Motor neuron (in vitro differentiated cells): Measurements from ENCODE around the gene LDHAL6A. TPM values are rescaled to one million over a fixed set of nuclear protein-coding genes. Genes with fewer than 3 reads are reported as not detected.

Source experiments
- ATAC-seq, 8 experiments: fragments of 200-7000 bp; cut with Tn5 transposase; replicated peaks in 6 of 8; 2 replicates each; pipeline ENCODE4 v1.8.0; 2021; ENCODE audit warnings: mild to moderate bottlenecking in 8 of 8, moderate library complexity in 8 of 8
- H3K27ac ChIP-seq, 2 donors: fragments of 250-450 bp; sonication (Bioruptor Pico); 2 replicates each; pipeline ENCODE4 v1.9.0; 2021; ENCODE audit warnings: antibody characterized with exemption in 2 of 2, mild to moderate bottlenecking in 2 of 2, moderate library complexity in 1 of 2
- H3K4me1 ChIP-seq, 2 donors: fragments of 250-450 bp; sonication (Bioruptor Pico); replicated peaks in 1 of 2; 2 replicates each; pipeline ENCODE4 v1.6.1; 2021; ENCODE audit warnings: antibody characterized with exemption in 2 of 2, mild to moderate bottlenecking in 2 of 2, moderate library complexity in 1 of 2
- H3K4me3 ChIP-seq, 5 donors: fragments of 250-450 bp; sonication (Bioruptor Pico); 2 replicates each; pipeline ENCODE4 v1.9.0; 2021; ENCODE audit warnings: antibody characterized with exemption in 5 of 5, mild to moderate bottlenecking in 5 of 5, moderate library complexity in 4 of 5
- WGBS, 10 experiments: fragments of 450-650 bp; shearing (Covaris generic); methylation state at CpG; one replicate each; pipeline ENCODE4 v1.0.0; 2022; 5-methylcytosine and 5-hydroxymethylcytosine counted together
- in situ Hi-C, 9 experiments: fragments of 400-800 bp; cut with MboI; loops; one replicate each; pipeline ENCODE4 v1.15.0; 2021; ENCODE audit warnings: low sequenced_read_pairs in 9 of 9, low pct_unique_long_range_greater_than_20kb in 2 of 9; ENCODE audit not compliant: unreplicated experiment in 9 of 9
- total RNA-seq, 8 experiments: library from RNA; unstranded; fragments of 300-600 nt; gene quantifications; 2 replicates each; pipeline versions ENCODE4 v1.2.3 to v1.2.4, GENCODE V29; 2022

Gene LDHAL6A
- total RNA-seq, 8 experiments from 2014 or later: 0.09 to 0.91 (median 0.29) TPM

- Histone ChIP-seq H3K27ac (no peak overlapping the region), H3K4me1 (no peaks in the 10 kb centered on the region), H3K4me3 (no peak overlapping the region)
- in situ Hi-C loops: no loop called here
- 75 to 100% (median 92%) methylated on average over 1 to 5 of the region's 6 CpGs; no CpG with 5 or more reads in 4 of the 10 experiments for WGBS, 10 experiments
- no peak for ATAC-seq
These were observed 6.3 kb downstream of the LDHAL6A start for GRCh38 chr11:18461909-18462308.

- Histone ChIP-seq H3K4me3 (no peak overlapping the region), H3K27ac (no peak overlapping the region), H3K4me1 (no peaks in the 10 kb centered on the region)
- no peak for ATAC-seq
- in situ Hi-C loops: no loop called here
- 14 to 71% (median 56%) methylated on average over 1 of the region's 1 CpG; no CpG with 5 or more reads in 4 of the 10 experiments for WGBS, 10 experiments
These were observed 7.8 kb downstream of the LDHAL6A start for GRCh38 chr11:18463439-18463838.

DNA sequence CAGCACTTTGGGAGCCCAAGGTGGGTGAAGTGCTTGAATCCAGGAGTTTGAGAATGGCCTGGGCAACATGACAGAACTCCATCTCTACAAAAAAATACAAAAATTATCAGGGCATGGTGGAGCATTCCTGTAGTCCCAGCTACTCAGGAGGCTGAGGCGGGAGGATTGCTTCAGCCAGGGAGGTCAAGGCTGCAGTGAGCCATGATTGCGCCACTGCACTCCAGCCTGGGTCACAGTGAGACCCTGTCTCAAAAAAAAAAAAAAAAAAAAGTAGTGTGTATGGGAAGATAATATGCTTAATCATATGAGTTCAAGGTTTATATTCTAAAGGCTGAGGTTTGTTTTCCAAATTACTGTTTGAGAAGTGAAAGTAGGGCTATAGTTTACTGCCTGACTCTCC lies 10.7 kb downstream of the LDHAL6A start:
- in situ Hi-C loops: no loop called here
- WGBS, 10 experiments: 83 to 100% (median 100%) methylated on average over 1 to 2 of the region's 2 CpGs; no CpG with 5 or more reads in 5 of the 10 experiments
- ATAC-seq: no peak
- Histone ChIP-seq H3K4me3 (no peak overlapping the region), H3K27ac (no peak overlapping the region), H3K4me1 (no peaks in the 10 kb centered on the region)

- 82 to 100% (median 100%) methylated on average over 1 to 2 of the region's 2 CpGs; no CpG with 5 or more reads in 4 of the 10 experiments for WGBS, 10 experiments
- in situ Hi-C loops: no loop called here
- no peak overlapping the region for H3K4me3 ChIP-seq
- no peak overlapping the region for H3K27ac ChIP-seq
- no peaks in the 10 kb centered on the region for H3K4me1 ChIP-seq
- no peak for ATAC-seq
These were observed 12.4 kb downstream of the LDHAL6A start for GRCh38 chr11:18468059-18468458.

- in situ Hi-C loops: no loop called here
- WGBS, 10 experiments: 80 to 100% (median 92%) methylated on average over 2 to 7 of the region's 7 CpGs
- ATAC-seq: no peak
- H3K4me1 ChIP-seq: no peaks in the 10 kb centered on the region
- H3K27ac ChIP-seq: no peak overlapping the region
- H3K4me3 ChIP-seq: no peak overlapping the region
These were observed 13.3 kb downstream of the LDHAL6A start for GRCh38 chr11:18468961-18469360.

DNA sequence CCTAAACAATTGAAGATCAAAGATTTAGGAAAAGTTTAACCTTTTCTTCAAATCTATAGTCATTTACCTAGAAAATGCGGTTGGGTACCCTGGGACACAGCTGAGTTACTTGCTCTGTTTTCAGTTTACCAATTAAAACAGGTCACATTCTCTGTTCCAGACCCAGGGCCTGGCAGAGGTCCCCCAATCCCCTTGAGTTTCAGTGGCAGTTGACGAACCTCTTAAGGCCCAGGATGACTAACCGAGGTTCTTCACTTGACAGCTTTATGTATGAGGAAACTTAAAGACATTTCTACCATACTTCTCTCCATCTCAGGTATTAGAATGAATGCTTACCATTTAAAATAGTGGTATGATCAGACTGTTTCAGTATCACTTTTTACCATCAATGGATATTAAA lies 16.3 kb downstream of the LDHAL6A start:
- in situ Hi-C loops: no loop called here
- no peak overlapping the region for H3K4me3 ChIP-seq
- H3K4me1 ChIP-seq: no peaks in the 10 kb centered on the region
- WGBS, 10 experiments: 75 to 100% (median 95%) methylated on average over 3 of the region's 3 CpGs; no CpG with 5 or more reads in 2 of the 10 experiments
- ATAC-seq: no peak
- H3K27ac ChIP-seq: no peak overlapping the region

DNA sequence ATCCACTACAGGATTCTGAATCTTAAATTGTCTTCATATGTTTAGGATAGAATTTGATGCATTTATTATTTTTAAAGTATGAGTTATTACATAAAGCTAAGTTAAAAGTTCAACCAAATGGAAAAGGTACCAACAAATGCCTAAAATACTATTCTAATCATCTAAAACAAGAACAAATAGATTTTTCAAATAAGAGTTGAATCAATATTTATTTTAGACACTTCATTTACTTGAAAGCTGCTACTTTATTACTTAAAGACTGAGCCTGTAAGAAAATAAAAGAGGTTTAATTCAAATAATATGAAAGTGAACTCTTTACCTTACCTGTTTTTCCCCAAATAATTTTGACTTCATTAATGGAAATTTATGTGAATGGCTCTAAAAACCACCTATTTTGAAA lies 16.9 kb downstream of the LDHAL6A start:
- Histone ChIP-seq H3K27ac (no peak overlapping the region), H3K4me1 (no peaks in the 10 kb centered on the region), H3K4me3 (no peak overlapping the region)
- no peak for ATAC-seq
- in situ Hi-C loops: no loop called here

DNA sequence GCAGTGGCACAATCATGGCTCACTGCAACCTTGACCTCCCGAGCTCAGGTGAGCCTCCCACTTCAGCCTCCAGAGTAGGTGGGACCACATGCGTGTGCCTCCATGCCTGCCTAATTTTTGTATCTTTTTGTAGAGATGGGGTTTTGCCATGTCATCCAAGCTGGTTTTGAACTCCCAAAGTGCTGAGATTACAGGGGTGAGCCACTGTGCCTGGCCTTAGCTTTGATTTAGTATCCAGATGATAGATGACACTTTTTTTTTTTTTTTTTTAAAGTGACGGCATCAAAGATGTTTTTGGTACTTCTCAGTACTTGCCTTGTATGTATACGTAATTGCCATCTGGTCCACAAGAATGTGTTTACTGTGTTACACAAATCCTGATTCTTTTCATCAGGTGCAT lies 23.4 kb downstream of the LDHAL6A start:
- H3K4me1 ChIP-seq: no peaks in the 10 kb centered on the region
- in situ Hi-C loops: no loop called here
- 87 to 100% (median 100%) methylated on average over 1 to 3 of the region's 4 CpGs for WGBS, 10 experiments
- ATAC-seq: no peak
- no peak overlapping the region for H3K27ac ChIP-seq
- H3K4me3 ChIP-seq: no peak overlapping the region

- Histone ChIP-seq H3K4me3 (no peak overlapping the region), H3K4me1 (no peaks in the 10 kb centered on the region), H3K27ac (no peak overlapping the region)
- in situ Hi-C loops: no loop called here
- no peak for ATAC-seq
- 96 to 100% (median 100%) methylated on average over 1 to 5 of the region's 8 CpGs; no CpG with 5 or more reads in 4 of the 10 experiments for WGBS, 10 experiments
These were observed 30.4 kb downstream of the LDHAL6A start for GRCh38 chr11:18485913-18486528.

GRCh38 chr11:18490319-18490718 lies 34.7 kb downstream of the LDHAL6A start:
- Histone ChIP-seq H3K4me1 (no peaks in the 10 kb centered on the region), H3K27ac (no peak overlapping the region), H3K4me3 (no peak overlapping the region)
- no peak for ATAC-seq
- in situ Hi-C loops: no loop called here
- 20 to 100% (median 89%) methylated on average over 1 of the region's 1 CpG; no CpG with 5 or more reads in 3 of the 10 experiments for WGBS, 10 experiments

- ATAC-seq: no peak
- H3K4me3 ChIP-seq: no peak overlapping the region
- WGBS, 10 experiments: 64 to 97% (median 90%) methylated on average over 3 to 12 of the region's 15 CpGs; no CpG with 5 or more reads in 1 of the 10 experiments
These were observed 35.3 kb downstream of the LDHAL6A start for GRCh38 chr11:18490736-18491485.

DNA sequence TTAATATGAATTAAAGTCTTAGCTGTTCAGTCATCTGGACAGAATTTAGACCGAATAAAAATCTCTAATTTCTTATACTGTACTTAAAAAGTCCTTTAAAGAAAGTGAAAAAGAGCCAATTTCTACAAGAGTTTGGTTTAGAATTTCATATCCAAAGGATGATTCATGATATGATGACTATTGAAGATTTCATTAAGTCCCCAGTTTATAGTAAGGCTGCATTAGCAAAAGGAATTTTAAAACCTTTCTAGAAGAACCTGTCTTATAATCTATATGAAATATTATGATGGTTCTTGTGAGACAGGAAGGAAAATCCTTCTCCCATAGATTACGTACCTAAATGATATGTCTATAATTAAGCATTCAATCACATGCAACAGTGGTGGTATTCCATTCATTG lies 36.3 kb downstream of the LDHAL6A start:
- Histone ChIP-seq H3K27ac (no peak overlapping the region), H3K4me3 (no peak overlapping the region), H3K4me1 (no peaks in the 10 kb centered on the region)
- 83 to 100% (median 100%) methylated on average over 1 to 2 of the region's 2 CpGs; no CpG with 5 or more reads in 3 of the 10 experiments for WGBS, 10 experiments
- in situ Hi-C loops: no loop called here
- ATAC-seq: no peak

More at GRCh38 chr11:18490736-18491485, 35.3 kb downstream of the LDHAL6A start:
- in situ Hi-C loops: no loop called here
- no peak overlapping the region for H3K27ac ChIP-seq
- H3K4me1 ChIP-seq: no peaks in the 10 kb centered on the region

- ATAC-seq: no peak
- Histone ChIP-seq H3K4me1 (no peaks in the 10 kb centered on the region), H3K27ac (no peak overlapping the region), H3K4me3 (no peak overlapping the region)
- in situ Hi-C loops: no loop called here
These were observed 37.2 kb downstream of the LDHAL6A start for GRCh38 chr11:18492888-18493287.

GRCh38 chr11:18493310-18493709 lies 37.7 kb downstream of the LDHAL6A start:
- WGBS, 10 experiments: 67 to 100% (median 90%) methylated on average over 1 to 4 of the region's 4 CpGs; no CpG with 5 or more reads in 2 of the 10 experiments
- ATAC-seq: no peak
- no peaks in the 10 kb centered on the region for H3K4me1 ChIP-seq
- no peak overlapping the region for H3K4me3 ChIP-seq
- in situ Hi-C loops: no loop called here
- H3K27ac ChIP-seq: no peak overlapping the region
